ENCODE data around the gene HRH1. TPM values are rescaled to one million over a fixed set of nuclear protein-coding genes. Genes with fewer than 3 reads are reported as not detected.

HRH1 gene
- total RNA-seq, 1 donor from 2014 or later = 28.6 TPM

- peaks cover 9% of the 10 kb centered on the region for H3K4me1 Mint-ChIP-seq (ENCODE audit: unreplicated experiment)
- H3K27me3 Mint-ChIP-seq (ENCODE audit: unreplicated experiment) = no peaks in the 10 kb centered on the region
- no peak for DNase-seq (ENCODE audit: extremely low spot score, unreplicated experiment)
- H3K27ac Mint-ChIP-seq (ENCODE audit: unreplicated experiment) = no peak overlapping the region
- H3K9me3 Mint-ChIP-seq (ENCODE audit: unreplicated experiment) = no peaks in the 10 kb centered on the region
- H3K36me3 Mint-ChIP-seq (ENCODE audit: unreplicated experiment) = peaks cover 7% of the 10 kb centered on the region
- TF ChIP-seq CTCF (IDR thresholded peaks at IDR 0.05) = no peak
- no peak overlapping the region for H3K4me3 Mint-ChIP-seq (ENCODE audit: unreplicated experiment)
Measured at GRCh38 chr3:11245276-11245675, 91.0 kb downstream of the HRH1 start.

GRCh38 chr3:11245827-11246662, 91.8 kb downstream of the HRH1 start:
- Mint-ChIP-seq H3K4me1 (ENCODE audit: unreplicated experiment) (peaks cover 9% of the 10 kb centered on the region), H3K4me3 (ENCODE audit: unreplicated experiment) (no peak overlapping the region), H3K27me3 (ENCODE audit: unreplicated experiment) (no peaks in the 10 kb centered on the region), H3K27ac (ENCODE audit: unreplicated experiment) (no peak overlapping the region), H3K9me3 (ENCODE audit: unreplicated experiment) (no peaks in the 10 kb centered on the region), H3K36me3 (ENCODE audit: unreplicated experiment) (peaks cover 8% of the 10 kb centered on the region)
- no peak for DNase-seq (ENCODE audit: extremely low spot score, unreplicated experiment)
- no peak for TF ChIP-seq CTCF (IDR thresholded peaks at IDR 0.05)

- Mint-ChIP-seq H3K9me3 (ENCODE audit: unreplicated experiment) (no peaks in the 10 kb centered on the region), H3K27me3 (ENCODE audit: unreplicated experiment) (no peaks in the 10 kb centered on the region), H3K36me3 (ENCODE audit: unreplicated experiment) (peaks cover 8% of the 10 kb centered on the region), H3K4me3 (ENCODE audit: unreplicated experiment) (no peak overlapping the region), H3K4me1 (ENCODE audit: unreplicated experiment) (peaks cover 12% of the 10 kb centered on the region), H3K27ac (ENCODE audit: unreplicated experiment) (no peak overlapping the region)
- no peak for TF ChIP-seq CTCF (IDR thresholded peaks at IDR 0.05)
- DNase-seq (ENCODE audit: extremely low spot score, unreplicated experiment) = no peak
Measured at GRCh38 chr3:11246663-11246970, 92.3 kb downstream of the HRH1 start.

GRCh38 chr3:11247362-11247761, 93.1 kb downstream of the HRH1 start:
- Mint-ChIP-seq H3K27ac (ENCODE audit: unreplicated experiment) (no peak overlapping the region), H3K36me3 (ENCODE audit: unreplicated experiment) (peaks cover 8% of the 10 kb centered on the region), H3K4me1 (ENCODE audit: unreplicated experiment) (peaks cover 18% of the 10 kb centered on the region), H3K4me3 (ENCODE audit: unreplicated experiment) (no peak overlapping the region), H3K27me3 (ENCODE audit: unreplicated experiment) (no peaks in the 10 kb centered on the region), H3K9me3 (ENCODE audit: unreplicated experiment) (no peaks in the 10 kb centered on the region)
- DNase-seq (ENCODE audit: extremely low spot score, unreplicated experiment) = no peak
- TF ChIP-seq CTCF (IDR thresholded peaks at IDR 0.05) = no peak

GRCh38 chr3:11248596-11248995, 94.3 kb downstream of the HRH1 start:
- Mint-ChIP-seq H3K9me3 (ENCODE audit: unreplicated experiment) (no peaks in the 10 kb centered on the region), H3K27ac (ENCODE audit: unreplicated experiment) (no peak overlapping the region), H3K36me3 (ENCODE audit: unreplicated experiment) (peaks cover 8% of the 10 kb centered on the region), H3K4me1 (ENCODE audit: unreplicated experiment) (peaks cover 19% of the 10 kb centered on the region), H3K27me3 (ENCODE audit: unreplicated experiment) (no peaks in the 10 kb centered on the region), H3K4me3 (ENCODE audit: unreplicated experiment) (no peak overlapping the region)
- DNase-seq (ENCODE audit: extremely low spot score, unreplicated experiment) = no peak
- TF ChIP-seq CTCF (IDR thresholded peaks at IDR 0.05) = no peak

All from osteocyte (in vitro differentiated cells).